Prostate gland (tissue), 2 donors: Measurements from ENCODE around the gene IQGAP3. TPM values are rescaled to one million over a fixed set of nuclear protein-coding genes. Genes with fewer than 3 reads are reported as not detected.
A peak's percentile ranks its signal among the peaks of the same experiment; 100 is the strongest.

ENCODE experiments used
- DNase-seq: peaks from one replicate; pipeline ENCODE4 v3.0.0-alpha.2; 2019; ENCODE audit warnings: low spot score
- H3K27ac ChIP-seq, 2 donors: fragments of 200-600 bp; sonication (generic); 2 replicates each; pipeline ENCODE4 v1.5.1; 2017 to 2019
- H3K27me3 ChIP-seq: fragments of 200-600 bp; sonication (generic); replicated peaks from 2 replicates; pipeline ENCODE4 v1.5.1; 2019; ENCODE audit not compliant: insufficient read depth
- H3K36me3 ChIP-seq, 2 donors: fragments of 200-600 bp; sonication (generic); 1 replicate in 1 of 2; 2 replicates in 1 of 2; pipeline versions ENCODE4 v1.5.1 to v1.8.1; 2017 to 2019
- H3K4me1 ChIP-seq: fragments of 200-600 bp; sonication (generic); replicated peaks from 2 replicates; pipeline ENCODE4 v1.5.1; 2019
- H3K4me3 ChIP-seq, 2 donors: fragments of 200-600 bp; sonication (generic); 2 replicates each; pipeline ENCODE4 v1.5.1; 2017 to 2019
- H3K9me3 ChIP-seq: fragments of 200-600 bp; sonication (generic); 2 replicates; pipeline ENCODE4 v1.5.1; 2017
- CTCF ChIP-seq, 4 experiments: fragments of 200-600 bp in 2 of 4; fragments of 450-650 bp in 2 of 4; sonication (generic) in 2 of 4; IDR thresholded peaks; 1 replicate in 3 of 4; 2 replicates in 1 of 4; pipeline ENCODE4 v1.5.1; 2016 to 2019; ENCODE audit warnings: antibody characterized with exemption in 4 of 4, mild to moderate bottlenecking in 2 of 4, moderate library complexity in 2 of 4
- POLR2A ChIP-seq: fragments of 450-650 bp; IDR thresholded peaks from one replicate; pipeline ENCODE4 v1.6.1; 2016; ENCODE audit warnings: antibody characterized with exemption, mild to moderate bottlenecking
- POLR2AphosphoS5 ChIP-seq: sonication (generic); formaldehyde crosslinking; IDR thresholded peaks from one replicate; pipeline ENCODE4 v1.6.1; 2017; ENCODE audit warnings: antibody characterized with exemption
- WGBS: methylation state at CpG from one replicate; pipeline ENCODE4 v1.1.5; 2018; 5-methylcytosine and 5-hydroxymethylcytosine counted together
- intact Hi-C: fragments of 100-400 bp; cut with DNase I; formaldehyde crosslinking; loops from one replicate; pipeline ENCODE4 v1.14.2; 2022
- total RNA-seq, 2 donors: library from RNA; depleted of rRNA; stranded (reverse); fragments of >200 nt; gene quantifications; one replicate each; pipeline ENCODE4 v1.1.0, GENCODE V29; 2016

IQGAP3 gene
- total RNA-seq, 2 donors from 2014 or later, result 1.5 to 3.0 TPM

GRCh38 chr1:156493154-156493631, 79.2 kb downstream of the IQGAP3 start:
- WGBS, result 12% methylated on average over 11 of the region's 11 CpGs

GRCh38 chr1:156492591-156493080, 79.7 kb downstream of the IQGAP3 start:
- Histone ChIP-seq H3K27me3 (no peaks in the 10 kb centered on the region), H3K4me3 (no peak overlapping the region), H3K27ac (peak overlapping the region; percentile 80 to 86), H3K4me1 (peaks cover 71% of the 10 kb centered on the region), H3K36me3 (no peaks in the 10 kb centered on the region), H3K9me3 (no peaks in the 10 kb centered on the region)
- DNase-seq, result no peak
- WGBS, result 58% methylated on average over 7 of the region's 7 CpGs
- intact Hi-C loops, result no loop called here
- TF ChIP-seq POLR2AphosphoS5, result no peak
- no peak for TF ChIP-seq CTCF (IDR thresholded peaks at IDR 0.05)
- TF ChIP-seq POLR2A, result no peak

More at GRCh38 chr1:156493154-156493631, 79.2 kb downstream of the IQGAP3 start:
- Histone ChIP-seq H3K4me3 (peak overlapping the region in 1 of 2 donors; percentile 6), H3K36me3 (no peaks in the 10 kb centered on the region), H3K27me3 (no peaks in the 10 kb centered on the region), H3K9me3 (no peaks in the 10 kb centered on the region), H3K27ac (peak overlapping the region; percentile 80 to 86), H3K4me1 (peaks cover 75% of the 10 kb centered on the region)
- TF ChIP-seq CTCF (IDR thresholded peaks at IDR 0.05) (no peak), POLR2AphosphoS5 (peak; percentile 68), POLR2A (no peak)
- peak; percentile 84 for DNase-seq
- intact Hi-C loops, result no loop called here

- peak overlapping the region; percentile 80 to 86 for H3K27ac ChIP-seq
- TF ChIP-seq POLR2AphosphoS5 (no peak), POLR2A (no peak), CTCF (IDR thresholded peaks at IDR 0.05) (no peak)
- H3K9me3 ChIP-seq, result no peaks in the 10 kb centered on the region
- no peak overlapping the region for H3K4me3 ChIP-seq
- WGBS, result 66% methylated on average over 6 of the region's 6 CpGs
- intact Hi-C loops, result no loop called here
- no peaks in the 10 kb centered on the region for H3K36me3 ChIP-seq
- H3K4me1 ChIP-seq, result peaks cover 66% of the 10 kb centered on the region
- no peaks in the 10 kb centered on the region for H3K27me3 ChIP-seq
- no peak for DNase-seq
These were observed 80.3 kb downstream of the IQGAP3 start for GRCh38 chr1:156492013-156492590.

GRCh38 chr1:156491151-156491949, 81.0 kb downstream of the IQGAP3 start:
- Histone ChIP-seq H3K4me3 (no peak overlapping the region), H3K9me3 (no peaks in the 10 kb centered on the region), H3K27me3 (no peaks in the 10 kb centered on the region), H3K27ac (peak overlapping the region; percentile 80 to 86), H3K36me3 (no peaks in the 10 kb centered on the region), H3K4me1 (peaks cover 61% of the 10 kb centered on the region)
- TF ChIP-seq CTCF (IDR thresholded peaks at IDR 0.05) (no peak), POLR2A (no peak)
- 73% methylated on average over 6 of the region's 6 CpGs for WGBS
- intact Hi-C loops, result no loop called here
- DNase-seq, result no peak
